Measurements from ENCODE around the gene SLC16A4. TPM values are rescaled to one million over a fixed set of nuclear protein-coding genes. Genes with fewer than 3 reads are reported as not detected.
A peak's percentile ranks its signal among the peaks of the same experiment; 100 is the strongest.

The SLC16A4 gene
- polyA plus RNA-seq, 1 of the 3 experiments (the other 2 are of a cell fraction) = 3.0 TPM

DNA sequence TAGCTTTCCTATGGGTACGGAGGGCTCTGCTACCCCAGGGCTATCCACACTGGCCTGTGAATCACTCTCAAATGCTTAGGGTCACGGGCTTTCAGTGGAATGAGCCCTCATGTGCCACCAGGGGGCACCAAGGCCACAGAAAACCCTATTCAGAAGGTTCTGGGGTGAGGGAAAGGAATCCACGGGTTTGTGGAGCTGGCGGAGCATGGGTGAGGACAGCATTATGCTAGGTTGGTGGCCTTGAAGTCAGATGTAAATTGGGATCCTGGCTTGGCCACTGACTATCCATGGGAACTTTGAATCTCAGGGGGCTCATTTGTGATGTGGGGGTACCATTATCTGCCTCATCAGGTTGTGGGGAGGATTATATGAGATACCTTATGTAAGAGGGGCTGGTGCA, 21.8 kb upstream of the SLC16A4 start:
- CTCF ChIA-PET = interaction anchor here (0.6 to 10.9 kb wide), 50 partner anchors 9 to 391 kb away, joined by 3 to 250 read pairs (median 5); partner anchors contain the start of genes KCNA10, KCNC4 and PROK1
- Histone ChIP-seq H4K20me1 (ENCODE audit: insufficient read depth) (no peaks in the 10 kb centered on the region), H2AFZ (ENCODE audit: low read depth) (no peak overlapping the region)

DNA sequence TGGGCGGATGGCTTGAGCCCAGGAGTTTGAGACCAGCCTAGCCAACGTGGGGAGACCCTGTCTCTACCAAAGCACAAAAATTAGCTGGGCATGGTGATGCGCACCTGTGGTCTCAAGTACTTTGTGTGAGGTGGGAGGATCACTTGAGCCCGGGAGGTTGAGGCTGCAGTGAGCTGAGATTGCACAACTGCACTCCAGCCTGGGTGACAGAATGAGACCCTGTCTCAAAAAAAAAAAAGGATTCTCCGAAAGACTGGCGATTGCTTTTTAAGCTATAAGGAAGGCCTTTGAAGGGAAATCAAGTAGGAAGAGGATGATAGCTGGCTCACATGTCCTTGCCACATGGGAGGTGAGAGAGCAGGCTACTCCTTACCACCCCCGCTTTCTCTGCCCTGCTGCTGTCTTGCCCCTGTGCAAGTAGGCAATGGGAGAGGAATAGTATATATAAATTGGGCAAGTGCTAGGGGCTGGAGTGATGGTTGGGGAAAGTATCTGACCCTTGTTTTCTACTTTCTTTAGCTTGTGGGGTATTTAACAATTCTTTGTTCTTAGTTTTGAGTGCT, 20.4 kb upstream of the SLC16A4 start:
- no peak overlapping the region for H2AFZ ChIP-seq (ENCODE audit: low read depth)
- WGBS (ENCODE audit: low lambda C conversion rate) = 78% methylated on average over 7 of the region's 7 CpGs

More for the DNA sequence above, 21.8 kb upstream of the SLC16A4 start:
- Histone ChIP-seq H3K9me3 (no peaks in the 10 kb centered on the region), H3F3A (replicated peaks; ENCODE audit: insufficient read depth) (no peaks in the 10 kb centered on the region), H3K9me2 (no peaks in the 10 kb centered on the region), H3K4me3 (ENCODE audit: low read depth in 2 of 2, low read length in 1 of 2) (no peak overlapping the region; a peak in 1 of 4 replicates), H3K9ac (no peak overlapping the region), H3K27me3 (ENCODE audit: insufficient read depth) (no peaks in the 10 kb centered on the region), H3K27ac (ENCODE audit: low read depth in 2 of 2, low read length in 1 of 2) (no peak overlapping the region), H3K36me3 (replicated peaks in 1 of 2; ENCODE audit: control insufficient read depth in 1 of 2, insufficient read depth in 2 of 2, low read length in 1 of 2) (no peaks in the 10 kb centered on the region), H3K79me2 (ENCODE audit: insufficient read depth) (peaks cover 4% of the 10 kb centered on the region; the same call in 1 of the 2 replicates), H3K4me2 (no peak overlapping the region), H3K4me1 (ENCODE audit: control insufficient read depth in 1 of 2, insufficient read depth in 2 of 2, low read depth in 1 of 2, low read length in 1 of 2) (peaks cover 3 to 7% of the 10 kb centered on the region in 2 experiments; a peak in 1 of 4 replicates)
- DNase-seq = peak; percentile 78
- TF ChIP-seq, protein P1, sequence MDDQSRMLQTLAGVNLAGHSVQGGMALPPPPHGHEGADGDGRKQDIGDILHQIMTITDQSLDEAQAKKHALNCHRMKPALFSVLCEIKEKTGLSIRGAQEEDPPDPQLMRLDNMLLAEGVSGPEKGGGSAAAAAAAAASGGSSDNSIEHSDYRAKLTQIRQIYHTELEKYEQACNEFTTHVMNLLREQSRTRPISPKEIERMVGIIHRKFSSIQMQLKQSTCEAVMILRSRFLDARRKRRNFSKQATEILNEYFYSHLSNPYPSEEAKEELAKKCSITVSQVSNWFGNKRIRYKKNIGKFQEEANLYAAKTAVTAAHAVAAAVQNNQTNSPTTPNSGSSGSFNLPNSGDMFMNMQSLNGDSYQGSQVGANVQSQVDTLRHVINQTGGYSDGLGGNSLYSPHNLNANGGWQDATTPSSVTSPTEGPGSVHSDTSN (IDR thresholded peaks at IDR 0.05) = no peak
- TF ChIP-seq TAF1 (IDR thresholded peaks at IDR 0.05; ENCODE audit: borderline replicate concordance, low read depth, low read length) (no peak), RAD21 (IDR thresholded peaks at IDR 0.05; ENCODE audit: low read length) (peak; percentile 82), SMC3 (IDR thresholded peaks at IDR 0.05; ENCODE audit: low read depth, low read length) (peak; percentile 91)
- TF ChIP-seq, protein P2, sequence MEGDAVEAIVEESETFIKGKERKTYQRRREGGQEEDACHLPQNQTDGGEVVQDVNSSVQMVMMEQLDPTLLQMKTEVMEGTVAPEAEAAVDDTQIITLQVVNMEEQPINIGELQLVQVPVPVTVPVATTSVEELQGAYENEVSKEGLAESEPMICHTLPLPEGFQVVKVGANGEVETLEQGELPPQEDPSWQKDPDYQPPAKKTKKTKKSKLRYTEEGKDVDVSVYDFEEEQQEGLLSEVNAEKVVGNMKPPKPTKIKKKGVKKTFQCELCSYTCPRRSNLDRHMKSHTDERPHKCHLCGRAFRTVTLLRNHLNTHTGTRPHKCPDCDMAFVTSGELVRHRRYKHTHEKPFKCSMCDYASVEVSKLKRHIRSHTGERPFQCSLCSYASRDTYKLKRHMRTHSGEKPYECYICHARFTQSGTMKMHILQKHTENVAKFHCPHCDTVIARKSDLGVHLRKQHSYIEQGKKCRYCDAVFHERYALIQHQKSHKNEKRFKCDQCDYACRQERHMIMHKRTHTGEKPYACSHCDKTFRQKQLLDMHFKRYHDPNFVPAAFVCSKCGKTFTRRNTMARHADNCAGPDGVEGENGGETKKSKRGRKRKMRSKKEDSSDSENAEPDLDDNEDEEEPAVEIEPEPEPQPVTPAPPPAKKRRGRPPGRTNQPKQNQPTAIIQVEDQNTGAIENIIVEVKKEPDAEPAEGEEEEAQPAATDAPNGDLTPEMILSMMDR (IDR thresholded peaks at IDR 0.05) = peak; percentile 79
- 30% methylated on average over 4 of the region's 4 CpGs for WGBS (ENCODE audit: low lambda C conversion rate)
- POLR2A ChIA-PET = no interaction called here

More for the DNA sequence above, 20.4 kb upstream of the SLC16A4 start:
- Histone ChIP-seq H3K9ac (no peak overlapping the region), H3K79me2 (ENCODE audit: insufficient read depth) (peaks cover 17% of the 10 kb centered on the region), H3K4me1 (ENCODE audit: control insufficient read depth in 1 of 2, insufficient read depth in 2 of 2, low read depth in 1 of 2, low read length in 1 of 2) (peaks cover 7% of the 10 kb centered on the region in 2 experiments; a peak in 3 of 4 replicates), H3K27ac (ENCODE audit: low read depth in 2 of 2, low read length in 1 of 2) (no peak overlapping the region), H3K9me3 (no peaks in the 10 kb centered on the region), H3F3A (replicated peaks; ENCODE audit: insufficient read depth) (no peaks in the 10 kb centered on the region), H3K4me3 (ENCODE audit: low read depth in 2 of 2, low read length in 1 of 2) (no peak overlapping the region), H3K9me2 (no peaks in the 10 kb centered on the region), H4K20me1 (ENCODE audit: insufficient read depth) (no peaks in the 10 kb centered on the region), H3K27me3 (ENCODE audit: insufficient read depth) (no peaks in the 10 kb centered on the region), H3K36me3 (replicated peaks in 1 of 2; ENCODE audit: control insufficient read depth in 1 of 2, insufficient read depth in 2 of 2, low read length in 1 of 2) (peaks cover 0 to under 1% of the 10 kb centered on the region in 2 experiments), H3K4me2 (no peak overlapping the region)
- POLR2A ChIA-PET = no interaction called here
- CTCF ChIA-PET = interaction anchor here (0.8 to 10.9 kb wide), 21 partner anchors 7 to 209 kb away, joined by 3 to 250 read pairs (median 9); partner anchors contain the start of genes KCNC4 and PROK1
- TF ChIP-seq MXI1 (IDR thresholded peaks at IDR 0.05; ENCODE audit: low read depth, low read length) (no peak), FOXM1 (IDR thresholded peaks at IDR 0.05; ENCODE audit: low read depth) (no peak), SMC3 (IDR thresholded peaks at IDR 0.05; ENCODE audit: low read depth, low read length) (no peak), NRF1 (IDR thresholded peaks at IDR 0.05; ENCODE audit: low read depth, low read length) (no peak), RCOR1 (IDR thresholded peaks at IDR 0.05; ENCODE audit: low read length) (no peak), EP300 (IDR thresholded peaks at IDR 0.05; ENCODE audit: borderline replicate concordance in 1 of 2, low read depth in 1 of 2, low read length in 1 of 2) (no peak), GATA2 (CRISPR knock-in tag; IDR thresholded peaks at IDR 0.05) (no peak), CHD2 (IDR thresholded peaks at IDR 0.05; ENCODE audit: low read length, partially characterized antibody) (no peak)
- TF ChIP-seq, protein P3, sequence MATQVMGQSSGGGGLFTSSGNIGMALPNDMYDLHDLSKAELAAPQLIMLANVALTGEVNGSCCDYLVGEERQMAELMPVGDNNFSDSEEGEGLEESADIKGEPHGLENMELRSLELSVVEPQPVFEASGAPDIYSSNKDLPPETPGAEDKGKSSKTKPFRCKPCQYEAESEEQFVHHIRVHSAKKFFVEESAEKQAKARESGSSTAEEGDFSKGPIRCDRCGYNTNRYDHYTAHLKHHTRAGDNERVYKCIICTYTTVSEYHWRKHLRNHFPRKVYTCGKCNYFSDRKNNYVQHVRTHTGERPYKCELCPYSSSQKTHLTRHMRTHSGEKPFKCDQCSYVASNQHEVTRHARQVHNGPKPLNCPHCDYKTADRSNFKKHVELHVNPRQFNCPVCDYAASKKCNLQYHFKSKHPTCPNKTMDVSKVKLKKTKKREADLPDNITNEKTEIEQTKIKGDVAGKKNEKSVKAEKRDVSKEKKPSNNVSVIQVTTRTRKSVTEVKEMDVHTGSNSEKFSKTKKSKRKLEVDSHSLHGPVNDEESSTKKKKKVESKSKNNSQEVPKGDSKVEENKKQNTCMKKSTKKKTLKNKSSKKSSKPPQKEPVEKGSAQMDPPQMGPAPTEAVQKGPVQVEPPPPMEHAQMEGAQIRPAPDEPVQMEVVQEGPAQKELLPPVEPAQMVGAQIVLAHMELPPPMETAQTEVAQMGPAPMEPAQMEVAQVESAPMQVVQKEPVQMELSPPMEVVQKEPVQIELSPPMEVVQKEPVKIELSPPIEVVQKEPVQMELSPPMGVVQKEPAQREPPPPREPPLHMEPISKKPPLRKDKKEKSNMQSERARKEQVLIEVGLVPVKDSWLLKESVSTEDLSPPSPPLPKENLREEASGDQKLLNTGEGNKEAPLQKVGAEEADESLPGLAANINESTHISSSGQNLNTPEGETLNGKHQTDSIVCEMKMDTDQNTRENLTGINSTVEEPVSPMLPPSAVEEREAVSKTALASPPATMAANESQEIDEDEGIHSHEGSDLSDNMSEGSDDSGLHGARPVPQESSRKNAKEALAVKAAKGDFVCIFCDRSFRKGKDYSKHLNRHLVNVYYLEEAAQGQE (IDR thresholded peaks at IDR 0.05; ENCODE audit: low read depth, low read length) = no peak
- TF ChIP-seq, protein P4, sequence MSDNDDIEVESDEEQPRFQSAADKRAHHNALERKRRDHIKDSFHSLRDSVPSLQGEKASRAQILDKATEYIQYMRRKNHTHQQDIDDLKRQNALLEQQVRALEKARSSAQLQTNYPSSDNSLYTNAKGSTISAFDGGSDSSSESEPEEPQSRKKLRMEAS (IDR thresholded peaks at IDR 0.05; ENCODE audit: low read depth) = no peak
- TF ChIP-seq, protein P5, sequence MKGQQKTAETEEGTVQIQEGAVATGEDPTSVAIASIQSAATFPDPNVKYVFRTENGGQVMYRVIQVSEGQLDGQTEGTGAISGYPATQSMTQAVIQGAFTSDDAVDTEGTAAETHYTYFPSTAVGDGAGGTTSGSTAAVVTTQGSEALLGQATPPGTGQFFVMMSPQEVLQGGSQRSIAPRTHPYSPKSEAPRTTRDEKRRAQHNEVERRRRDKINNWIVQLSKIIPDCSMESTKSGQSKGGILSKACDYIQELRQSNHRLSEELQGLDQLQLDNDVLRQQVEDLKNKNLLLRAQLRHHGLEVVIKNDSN (IDR thresholded peaks at IDR 0.05; ENCODE audit: borderline replicate concordance, low read depth) = no peak
- no peak for DNase-seq

Measured in SK-N-SH (cell line).